DND-41 (cell line): Measurements from ENCODE around the gene UNC119.

ENCODE experiments used
- ATAC-seq: fragments of 200-7000 bp; cut with Tn5 transposase; 3 replicates; pipeline ENCODE4 v1.9.1; 2021; ENCODE audit warnings: low read depth; ENCODE audit not compliant: insufficient read depth
- DNase-seq: peaks from one replicate; pipeline ENCODE4 v3.0.0-alpha.2; 2020
- H2AFZ ChIP-seq: 2 replicates; pipeline ENCODE4 v1.6.0; 2012; ENCODE audit warnings: low read depth, low read length
- H3K27ac ChIP-seq: 2 replicates; pipeline ENCODE4 v1.5.1; 2012; ENCODE audit warnings: low read length, inconsistent platforms
- H3K27me3 ChIP-seq: fragments of 200-600 bp; sonication (generic); 2 replicates; pipeline ENCODE4 v1.6.0; 2012; ENCODE audit warnings: low read length, mild to moderate bottlenecking, inconsistent platforms; ENCODE audit not compliant: insufficient read depth, poor library complexity
- H3K36me3 ChIP-seq: 2 replicates; pipeline ENCODE4 v1.5.1; 2012; ENCODE audit warnings: low read length, inconsistent platforms; ENCODE audit not compliant: insufficient read depth
- H3K4me1 ChIP-seq: 2 replicates; pipeline ENCODE4 v1.5.1; 2012; ENCODE audit warnings: mild to moderate bottlenecking, low read length; ENCODE audit not compliant: insufficient read depth
- H3K4me2 ChIP-seq: 2 replicates; pipeline ENCODE4 v1.6.0; 2012; ENCODE audit warnings: mild to moderate bottlenecking, moderate library complexity, low read length, inconsistent platforms; ENCODE audit not compliant: insufficient read depth
- H3K4me3 ChIP-seq, 2 experiments: fragments of 200-600 bp in 1 of 2; shearing (Covaris generic) in 1 of 2; 2 replicates each; pipeline ENCODE4 v1.5.1; 2012 to 2016; ENCODE audit warnings: inconsistent platforms in 2 of 2, low read length in 2 of 2, mild to moderate bottlenecking in 2 of 2, low read depth in 1 of 2, moderate library complexity in 1 of 2
- H3K79me2 ChIP-seq: 2 replicates; pipeline ENCODE4 v1.6.0; 2012; ENCODE audit warnings: low read length, inconsistent platforms; ENCODE audit not compliant: insufficient read depth
- H3K9ac ChIP-seq: 2 replicates; pipeline ENCODE4 v1.6.0; 2012; ENCODE audit warnings: low read depth, mild to moderate bottlenecking, inconsistent platforms, low read length, moderate library complexity
- H3K9me3 ChIP-seq: 2 replicates; pipeline ENCODE4 v1.5.1; 2012; ENCODE audit warnings: low read length, moderate library complexity, mild to moderate bottlenecking, inconsistent platforms; ENCODE audit not compliant: insufficient read depth, severe bottlenecking
- H4K20me1 ChIP-seq: 2 replicates; pipeline ENCODE4 v1.6.0; 2012; ENCODE audit warnings: low read length; ENCODE audit not compliant: insufficient read depth
- CTCF ChIP-seq: IDR thresholded peaks from 2 replicates; pipeline ENCODE4 v1.5.1; 2012; ENCODE audit warnings: borderline replicate concordance, low read length, moderate library complexity, mild to moderate bottlenecking; ENCODE audit not compliant: poor library complexity, severe bottlenecking; ENCODE audit errors: extremely low read depth
- EZH2 ChIP-seq: IDR thresholded peaks from 3 replicates; pipeline ENCODE4 v1.6.1; 2012; ENCODE audit warnings: borderline replicate concordance, low read depth, mild to moderate bottlenecking, moderate library complexity, low read length, inconsistent platforms; ENCODE audit not compliant: severe bottlenecking

The UNC119 gene

GRCh38 chr17:28553000-28553505 is 629 bp upstream of the UNC119 start:
- no peak for DNase-seq
- Histone ChIP-seq H4K20me1 (0 out of 2 replicates have a peak, but pooled peaks cover 8% of the 10 kb centered on the region), H3K4me1 (peaks cover 36% of the 10 kb centered on the region), H3K9ac (peak overlapping the region; percentile 79; the same call in 1 of the 2 replicates), H3K79me2 (no peaks in the 10 kb centered on the region), H3K4me2 (peak overlapping the region; percentile 93), H3K36me3 (peaks cover 44% of the 10 kb centered on the region), H3K4me3 (peak overlapping the region in 1 of 2 experiments; percentile 80; a peak in 2 of 4 replicates), H3K9me3 (no peaks in the 10 kb centered on the region), H3K27ac (no peak overlapping the region), H2AFZ (peak overlapping the region; percentile 65), H3K27me3 (no peaks in the 10 kb centered on the region)
- no peak for ATAC-seq
- TF ChIP-seq EZH2 (no peak), CTCF (no peak)

- DNase-seq (no peak), ATAC-seq (peak; percentile 4; the same call in 1 of the 3 replicates)
- Histone ChIP-seq H3K4me1 (peaks cover 36% of the 10 kb centered on the region), H3K79me2 (no peaks in the 10 kb centered on the region), H3K4me2 (peak overlapping the region; percentile 93), H3K36me3 (peaks cover 35% of the 10 kb centered on the region), H3K27me3 (no peaks in the 10 kb centered on the region), H4K20me1 (0 out of 2 replicates have a peak, but pooled peaks cover 11% of the 10 kb centered on the region), H2AFZ (no peak overlapping the region), H3K27ac (peak overlapping the region; percentile 42; the same call in 1 of the 2 replicates), H3K4me3 (peak overlapping the region; percentile 65 to 80; a peak in 3 of 4 replicates), H3K9ac (peak overlapping the region; percentile 79), H3K9me3 (no peaks in the 10 kb centered on the region)
- TF ChIP-seq EZH2 (no peak), CTCF (no peak)
Observed at GRCh38 chr17:28551421-28552175, 826 bp downstream of the UNC119 start.

- ATAC-seq (no peak), DNase-seq (no peak)
- H3K27ac ChIP-seq, result no peak overlapping the region
- no peaks in the 10 kb centered on the region for H3K27me3 ChIP-seq
- no peaks in the 10 kb centered on the region for H3K79me2 ChIP-seq
- no peak overlapping the region; the same call in 1 of the 2 replicates for H3K9ac ChIP-seq
- TF ChIP-seq CTCF (no peak), EZH2 (no peak)
- H3K4me1 ChIP-seq, result peaks cover 36% of the 10 kb centered on the region
- 0 out of 2 replicates have a peak, but pooled peaks cover 11% of the 10 kb centered on the region for H4K20me1 ChIP-seq
- no peak overlapping the region for H3K4me3 ChIP-seq
- H2AFZ ChIP-seq, result no peak overlapping the region
- peak overlapping the region; percentile 93 for H3K4me2 ChIP-seq
- H3K36me3 ChIP-seq, result peaks cover 28% of the 10 kb centered on the region
- H3K9me3 ChIP-seq, result no peaks in the 10 kb centered on the region
Observed at GRCh38 chr17:28550858-28551257, 1.6 kb downstream of the UNC119 start.
